ENCODE measurements around the gene ACSL3.
A peak's percentile ranks its signal among the peaks of the same experiment; 100 is the strongest.

Gene ACSL3

GRCh38 chr2:222978850-222979249 is 118.0 kb downstream of the ACSL3 start:
- H3K4ac ChIP-seq (ENCODE audit: low read length) = no peak overlapping the region
- no peak overlapping the region for H2BK120ac ChIP-seq (ENCODE audit: low read depth, low read length)
- H3K9me3 ChIP-seq (replicated peaks in 1 of 2; ENCODE audit: control insufficient read depth in 2 of 2, insufficient read depth in 1 of 2, low read depth in 1 of 2, low read length in 2 of 2) = no peaks in the 10 kb centered on the region
- peaks cover 0 to 7% of the 10 kb centered on the region in 2 donors for H3K4me1 ChIP-seq (ENCODE audit: control insufficient read depth in 2 of 2, insufficient read depth in 1 of 2, low read depth in 1 of 2, low read length in 2 of 2)
- no peak overlapping the region for H3K9ac ChIP-seq (ENCODE audit: low read depth, low read length, poor library complexity)
- H2BK12ac ChIP-seq (ENCODE audit: low read length) = no peak overlapping the region
- no peak overlapping the region for H3K14ac ChIP-seq (ENCODE audit: low read length)
- H3K27ac ChIP-seq (replicated peaks; ENCODE audit: low read length) = no peak overlapping the region
- no peaks in the 10 kb centered on the region for H3K36me3 ChIP-seq (replicated peaks in 1 of 2; ENCODE audit: control insufficient read depth in 2 of 2, insufficient read depth in 2 of 2, low read length in 2 of 2)
- H4K8ac ChIP-seq (ENCODE audit: low read depth, low read length) = no peak overlapping the region
- no peak overlapping the region for H4K91ac ChIP-seq (ENCODE audit: low read depth, low read length, poor library complexity)
- DNase-seq (ENCODE audit: low spot score) = no peak
- no peak overlapping the region for H3K23ac ChIP-seq (ENCODE audit: low read depth, low read length, poor library complexity)
- H3K27me3 ChIP-seq (ENCODE audit: control insufficient read depth in 3 of 3, insufficient read depth in 3 of 3, low read depth in 1 of 3, low read length in 3 of 3) = no peaks in the 10 kb centered on the region
- H3K4me3 ChIP-seq (ENCODE audit: low read length in 2 of 2) = no peak overlapping the region
- no peak overlapping the region for H2BK5ac ChIP-seq (ENCODE audit: low read length)
- no peak overlapping the region for H3K18ac ChIP-seq (ENCODE audit: low read length)
- no peak overlapping the region for H2AK5ac ChIP-seq (ENCODE audit: low read depth, low read length)
- H3K79me1 ChIP-seq (ENCODE audit: low read depth, low read length) = no peaks in the 10 kb centered on the region
- no peak overlapping the region for H2AFZ ChIP-seq (ENCODE audit: low read length)
- no peak overlapping the region for H2BK15ac ChIP-seq (ENCODE audit: low read length)
- H3K4me2 ChIP-seq (ENCODE audit: insufficient read depth, low read length, poor library complexity, severe bottlenecking) = no peak overlapping the region

- no peak overlapping the region for H3K23ac ChIP-seq (ENCODE audit: low read depth, low read length, poor library complexity)
- H3K4ac ChIP-seq (ENCODE audit: low read length) = no peak overlapping the region
- no peaks in the 10 kb centered on the region for H3K27me3 ChIP-seq (ENCODE audit: control insufficient read depth in 3 of 3, insufficient read depth in 3 of 3, low read depth in 1 of 3, low read length in 3 of 3)
- no peak overlapping the region for H3K9ac ChIP-seq (ENCODE audit: low read depth, low read length, poor library complexity)
- no peak overlapping the region for H2AK5ac ChIP-seq (ENCODE audit: low read depth, low read length)
- peaks cover 0 to 7% of the 10 kb centered on the region in 2 donors for H3K4me1 ChIP-seq (ENCODE audit: control insufficient read depth in 2 of 2, insufficient read depth in 1 of 2, low read depth in 1 of 2, low read length in 2 of 2)
- no CpG with 5 or more reads among the region's 3 CpGs for WGBS, 2 donors (ENCODE audit: extremely low coverage in 2 of 2, insufficient read length in 2 of 2, insufficient replicate concordance in 1 of 2)
- H3K36me3 ChIP-seq (replicated peaks in 1 of 2; ENCODE audit: control insufficient read depth in 2 of 2, insufficient read depth in 2 of 2, low read length in 2 of 2) = no peaks in the 10 kb centered on the region
- no peaks in the 10 kb centered on the region for H3K9me3 ChIP-seq (replicated peaks in 1 of 2; ENCODE audit: control insufficient read depth in 2 of 2, insufficient read depth in 1 of 2, low read depth in 1 of 2, low read length in 2 of 2)
- H2BK15ac ChIP-seq (ENCODE audit: low read length) = no peak overlapping the region
- H3K79me1 ChIP-seq (ENCODE audit: low read depth, low read length) = no peaks in the 10 kb centered on the region
- no peak overlapping the region for H2BK12ac ChIP-seq (ENCODE audit: low read length)
- H3K4me3 ChIP-seq (ENCODE audit: low read length in 2 of 2) = no peak overlapping the region
- no peak overlapping the region for H3K18ac ChIP-seq (ENCODE audit: low read length)
- H4K8ac ChIP-seq (ENCODE audit: low read depth, low read length) = no peak overlapping the region
- H3K27ac ChIP-seq (replicated peaks; ENCODE audit: low read length) = no peak overlapping the region
- H4K91ac ChIP-seq (ENCODE audit: low read depth, low read length, poor library complexity) = no peak overlapping the region
- H3K14ac ChIP-seq (ENCODE audit: low read length) = no peak overlapping the region
- no peak overlapping the region for H2BK120ac ChIP-seq (ENCODE audit: low read depth, low read length)
- no peak overlapping the region for H2AFZ ChIP-seq (ENCODE audit: low read length)
- no peak overlapping the region for H3K4me2 ChIP-seq (ENCODE audit: insufficient read depth, low read length, poor library complexity, severe bottlenecking)
- no peak overlapping the region for H2BK5ac ChIP-seq (ENCODE audit: low read length)
- no peak for DNase-seq (ENCODE audit: low spot score)
These were observed 118.6 kb downstream of the ACSL3 start for GRCh38 chr2:222979484-222979883.

- Histone ChIP-seq H4K91ac (ENCODE audit: low read depth, low read length, poor library complexity) (no peak overlapping the region), H3K27me3 (ENCODE audit: control insufficient read depth in 3 of 3, insufficient read depth in 3 of 3, low read depth in 1 of 3, low read length in 3 of 3) (no peaks in the 10 kb centered on the region), H3K9ac (ENCODE audit: low read depth, low read length, poor library complexity) (no peak overlapping the region), H3K14ac (ENCODE audit: low read length) (no peak overlapping the region), H2BK5ac (ENCODE audit: low read length) (no peak overlapping the region), H3K36me3 (replicated peaks in 1 of 2; ENCODE audit: control insufficient read depth in 2 of 2, insufficient read depth in 2 of 2, low read length in 2 of 2) (no peaks in the 10 kb centered on the region), H3K27ac (replicated peaks; ENCODE audit: low read length) (no peak overlapping the region), H2AK5ac (ENCODE audit: low read depth, low read length) (no peak overlapping the region), H3K23ac (ENCODE audit: low read depth, low read length, poor library complexity) (no peak overlapping the region), H3K4me2 (ENCODE audit: insufficient read depth, low read length, poor library complexity, severe bottlenecking) (no peak overlapping the region), H3K4me3 (ENCODE audit: low read length in 2 of 2) (no peak overlapping the region), H2BK15ac (ENCODE audit: low read length) (no peak overlapping the region), H4K8ac (ENCODE audit: low read depth, low read length) (no peak overlapping the region), H3K9me3 (replicated peaks in 1 of 2; ENCODE audit: control insufficient read depth in 2 of 2, insufficient read depth in 1 of 2, low read depth in 1 of 2, low read length in 2 of 2) (peaks cover 0 to 3% of the 10 kb centered on the region in 2 donors), H3K18ac (ENCODE audit: low read length) (no peak overlapping the region), H2BK12ac (ENCODE audit: low read length) (no peak overlapping the region), H3K4ac (ENCODE audit: low read length) (no peak overlapping the region), H3K4me1 (ENCODE audit: control insufficient read depth in 2 of 2, insufficient read depth in 1 of 2, low read depth in 1 of 2, low read length in 2 of 2) (peaks cover 0 to 4% of the 10 kb centered on the region in 2 donors), H2BK120ac (ENCODE audit: low read depth, low read length) (no peak overlapping the region), H2AFZ (ENCODE audit: low read length) (peak overlapping the region; percentile 13), H3K79me1 (ENCODE audit: low read depth, low read length) (no peaks in the 10 kb centered on the region)
- no CpG with 5 or more reads among the region's 8 CpGs for WGBS, 2 donors (ENCODE audit: extremely low coverage in 2 of 2, insufficient read length in 2 of 2, insufficient replicate concordance in 1 of 2)
- peak; percentile 17 for DNase-seq (ENCODE audit: low spot score)
These were observed 121.4 kb downstream of the ACSL3 start for GRCh38 chr2:222982010-222982908.

- no peak overlapping the region for H3K27ac ChIP-seq (replicated peaks; ENCODE audit: low read length)
- H2BK120ac ChIP-seq (ENCODE audit: low read depth, low read length) = no peak overlapping the region
- H3K4me3 ChIP-seq (ENCODE audit: low read length in 2 of 2) = no peak overlapping the region
- no peaks in the 10 kb centered on the region for H3K79me1 ChIP-seq (ENCODE audit: low read depth, low read length)
- no peak overlapping the region for H2AFZ ChIP-seq (ENCODE audit: low read length)
- H2BK12ac ChIP-seq (ENCODE audit: low read length) = no peak overlapping the region
- no peak for DNase-seq (ENCODE audit: low spot score)
- H3K9me3 ChIP-seq (replicated peaks in 1 of 2; ENCODE audit: control insufficient read depth in 2 of 2, insufficient read depth in 1 of 2, low read depth in 1 of 2, low read length in 2 of 2) = peaks cover 0 to 3% of the 10 kb centered on the region in 2 donors
- H3K36me3 ChIP-seq (replicated peaks in 1 of 2; ENCODE audit: control insufficient read depth in 2 of 2, insufficient read depth in 2 of 2, low read length in 2 of 2) = no peaks in the 10 kb centered on the region
- H3K9ac ChIP-seq (ENCODE audit: low read depth, low read length, poor library complexity) = no peak overlapping the region
- no peaks in the 10 kb centered on the region for H3K27me3 ChIP-seq (ENCODE audit: control insufficient read depth in 3 of 3, insufficient read depth in 3 of 3, low read depth in 1 of 3, low read length in 3 of 3)
- H2BK15ac ChIP-seq (ENCODE audit: low read length) = no peak overlapping the region
- no peak overlapping the region for H3K4ac ChIP-seq (ENCODE audit: low read length)
- no peak overlapping the region for H3K18ac ChIP-seq (ENCODE audit: low read length)
- no peak overlapping the region for H3K14ac ChIP-seq (ENCODE audit: low read length)
- H4K8ac ChIP-seq (ENCODE audit: low read depth, low read length) = no peak overlapping the region
- H2BK5ac ChIP-seq (ENCODE audit: low read length) = no peak overlapping the region
- no peak overlapping the region for H2AK5ac ChIP-seq (ENCODE audit: low read depth, low read length)
- no peak overlapping the region for H3K23ac ChIP-seq (ENCODE audit: low read depth, low read length, poor library complexity)
- no CpG with 5 or more reads among the region's 3 CpGs for WGBS, 2 donors (ENCODE audit: extremely low coverage in 2 of 2, insufficient read length in 2 of 2, insufficient replicate concordance in 1 of 2)
- H4K91ac ChIP-seq (ENCODE audit: low read depth, low read length, poor library complexity) = no peak overlapping the region
- H3K4me2 ChIP-seq (ENCODE audit: insufficient read depth, low read length, poor library complexity, severe bottlenecking) = no peak overlapping the region
- peaks cover 0 to 4% of the 10 kb centered on the region in 2 donors for H3K4me1 ChIP-seq (ENCODE audit: control insufficient read depth in 2 of 2, insufficient read depth in 1 of 2, low read depth in 1 of 2, low read length in 2 of 2)
These were observed 122.1 kb downstream of the ACSL3 start for GRCh38 chr2:222982909-222983265.
